Testis (tissue), 2 donors: ENCODE measurements around the gene PLCB1.

Experiments
- CTCF ChIP-seq, 3 experiments: fragments of 450-650 bp in 2 of 3; fragments of 200-600 bp in 1 of 3; sonication (generic) in 1 of 3; IDR thresholded peaks; one replicate each; pipeline ENCODE4 v1.5.1; 2016 to 2019; ENCODE audit warnings: antibody characterized with exemption in 3 of 3, mild to moderate bottlenecking in 2 of 3, moderate library complexity in 1 of 3
- POLR2A ChIP-seq: fragments of 450-650 bp; IDR thresholded peaks from one replicate; pipeline ENCODE4 v1.6.1; 2017; ENCODE audit warnings: antibody characterized with exemption, mild to moderate bottlenecking, moderate library complexity

- TF ChIP-seq CTCF (IDR thresholded peaks at IDR 0.05) (peak; percentile 49 to 66 (median 53)), POLR2A (no peak)
Observed at GRCh38 chr20:8389381-8390036, 257.4 kb downstream of the PLCB1 start.
